Left ventricle myocardium inferior (tissue), 1 donor: ENCODE results near the gene REEP1. TPM values are rescaled to one million over a fixed set of nuclear protein-coding genes. Genes with fewer than 3 reads are reported as not detected.
"Not testable (repeated sequence)": the region's sequence is repeated elsewhere in the genome, so short reads cannot be mapped to it uniquely, and the experiment has no call there.

Source experiments
- DNase-seq: peaks from one replicate; pipeline ENCODE4 v3.0.0-alpha.2; 2020
- H3K27ac ChIP-seq: fragments of 200-600 bp; replicated peaks from 2 replicates; pipeline ENCODE4 v1.8.0; 2021
- H3K27me3 ChIP-seq: fragments of 200-600 bp; 2 replicates; pipeline ENCODE4 v1.8.0; 2021; ENCODE audit warnings: low read depth
- H3K36me3 ChIP-seq: fragments of 200-600 bp; 2 replicates; pipeline ENCODE4 v1.8.0; 2021
- H3K4me1 ChIP-seq: fragments of 200-600 bp; 2 replicates; pipeline ENCODE4 v1.8.0; 2021
- H3K4me3 ChIP-seq: fragments of 200-600 bp; 2 replicates; pipeline ENCODE4 v1.8.0; 2021; ENCODE audit warnings: mild to moderate bottlenecking, moderate library complexity
- H3K9me3 ChIP-seq: fragments of 200-600 bp; replicated peaks from 2 replicates; pipeline ENCODE4 v1.8.0; 2021
- intact Hi-C: fragments of 100-400 bp; cut with micrococcal nuclease; formaldehyde crosslinking; loops from one replicate; pipeline ENCODE4 v1.11.0; 2022
- total RNA-seq: library from RNA; stranded (reverse); fragmentation: NEBNext Ultra II Directional; extraction: Animal tissue kit (Norgen Biotek cat#: 25700); gene quantifications from one replicate; pipeline ENCODE4 v1.2.1, GENCODE V29; 2021
- TF ChIP-seq, protein P1 (sequence below): fragments of 200-600 bp; IDR thresholded peaks from 2 replicates; pipeline ENCODE4 v1.8.0; 2021; ENCODE audit warnings: antibody characterized with exemption, mild to moderate bottlenecking, borderline replicate concordance
- donor health status: DM: no; HTN: yes; CAD: no; lungs with severe emphysema.

REEP1 gene
- total RNA-seq, 1 donor from 2014 or later = 30.2 TPM

DNA sequence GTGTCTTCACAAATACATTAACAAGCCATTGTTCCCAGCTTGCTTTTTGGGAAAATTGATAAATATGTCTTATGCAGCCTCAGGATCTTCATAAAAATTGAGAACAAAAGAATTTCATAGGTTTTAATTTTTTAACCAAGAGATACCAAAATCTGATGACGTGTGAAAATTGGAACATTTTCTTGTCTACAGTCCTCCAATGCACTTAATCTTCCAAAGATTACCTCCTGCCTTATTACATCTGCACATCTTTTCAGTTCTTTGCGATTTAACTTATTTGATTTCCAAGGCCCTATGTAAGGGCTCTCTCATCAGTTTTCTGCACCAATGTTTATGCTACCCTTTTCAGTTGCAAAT is 135.1 kb downstream of the REEP1 start:
- Histone ChIP-seq H3K27ac (peak overlapping the region; percentile 65), H3K27me3 (no peaks in the 10 kb centered on the region), H3K36me3 (peaks cover 16% of the 10 kb centered on the region), H3K9me3 (no peaks in the 10 kb centered on the region), H3K4me1 (peaks cover 70% of the 10 kb centered on the region), H3K4me3 (peak overlapping the region; percentile 3)
- intact Hi-C loops = no loop called here
- DNase-seq = no peak
- TF ChIP-seq, protein P1, sequence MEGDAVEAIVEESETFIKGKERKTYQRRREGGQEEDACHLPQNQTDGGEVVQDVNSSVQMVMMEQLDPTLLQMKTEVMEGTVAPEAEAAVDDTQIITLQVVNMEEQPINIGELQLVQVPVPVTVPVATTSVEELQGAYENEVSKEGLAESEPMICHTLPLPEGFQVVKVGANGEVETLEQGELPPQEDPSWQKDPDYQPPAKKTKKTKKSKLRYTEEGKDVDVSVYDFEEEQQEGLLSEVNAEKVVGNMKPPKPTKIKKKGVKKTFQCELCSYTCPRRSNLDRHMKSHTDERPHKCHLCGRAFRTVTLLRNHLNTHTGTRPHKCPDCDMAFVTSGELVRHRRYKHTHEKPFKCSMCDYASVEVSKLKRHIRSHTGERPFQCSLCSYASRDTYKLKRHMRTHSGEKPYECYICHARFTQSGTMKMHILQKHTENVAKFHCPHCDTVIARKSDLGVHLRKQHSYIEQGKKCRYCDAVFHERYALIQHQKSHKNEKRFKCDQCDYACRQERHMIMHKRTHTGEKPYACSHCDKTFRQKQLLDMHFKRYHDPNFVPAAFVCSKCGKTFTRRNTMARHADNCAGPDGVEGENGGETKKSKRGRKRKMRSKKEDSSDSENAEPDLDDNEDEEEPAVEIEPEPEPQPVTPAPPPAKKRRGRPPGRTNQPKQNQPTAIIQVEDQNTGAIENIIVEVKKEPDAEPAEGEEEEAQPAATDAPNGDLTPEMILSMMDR = no peak

DNA sequence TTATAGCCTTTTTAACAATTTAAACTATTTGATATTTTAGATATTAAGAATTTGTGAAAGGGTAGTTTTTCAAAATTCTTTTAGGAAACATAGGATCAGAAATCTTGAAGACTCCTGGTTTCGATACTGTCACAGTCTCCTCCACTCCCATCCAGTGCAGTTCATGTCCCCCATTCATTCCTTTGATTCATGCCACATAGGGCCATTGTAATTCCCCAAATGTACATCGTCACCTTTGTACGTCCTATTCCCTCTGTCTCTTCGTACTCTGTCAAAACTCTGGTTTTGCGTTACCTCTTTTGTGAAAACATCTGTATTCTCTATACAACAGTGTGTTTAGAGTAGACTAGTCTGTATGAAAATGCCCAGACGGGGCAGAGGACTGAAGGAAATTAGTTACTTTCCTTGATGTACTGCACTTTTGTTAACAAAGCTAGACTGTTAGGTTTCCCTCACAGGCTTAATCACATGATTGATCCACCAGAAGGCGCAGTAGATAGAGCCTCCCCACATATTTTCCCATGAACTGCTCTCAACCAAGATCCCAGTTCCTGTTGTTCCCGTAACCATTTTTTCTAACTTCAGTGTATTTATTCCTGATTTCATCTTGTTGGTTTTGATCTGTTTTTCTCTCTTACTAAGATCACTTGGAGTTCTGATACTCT is 135.6 kb downstream of the REEP1 start:
- peaks cover 70% of the 10 kb centered on the region for H3K4me1 ChIP-seq
- intact Hi-C loops = no loop called here
- TF ChIP-seq, protein P1 = peak; percentile 38
- peak overlapping the region; percentile 3 for H3K4me3 ChIP-seq
- no peaks in the 10 kb centered on the region for H3K9me3 ChIP-seq
- DNase-seq = no peak
- peak overlapping the region; percentile 65 for H3K27ac ChIP-seq
- no peaks in the 10 kb centered on the region for H3K27me3 ChIP-seq
- H3K36me3 ChIP-seq = peaks cover 11% of the 10 kb centered on the region

DNA sequence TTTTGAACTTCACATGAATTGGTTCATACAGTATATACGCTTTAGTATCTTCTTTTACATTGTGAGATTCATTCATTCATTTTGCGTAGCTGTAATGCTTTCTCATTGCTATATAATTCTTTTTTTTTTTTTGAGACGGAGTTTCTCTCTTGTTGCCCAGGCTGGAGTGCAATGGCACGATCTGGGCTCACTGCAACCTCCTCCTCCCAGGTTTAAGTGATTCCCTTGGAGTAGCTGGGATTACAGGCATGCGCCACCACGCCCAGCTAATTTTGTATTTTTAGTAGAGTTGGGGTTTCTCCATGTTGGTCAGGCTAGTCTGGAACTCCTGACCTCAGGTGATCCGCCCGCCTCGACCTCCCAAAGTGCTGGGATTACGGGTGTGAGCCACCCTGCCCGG is 136.9 kb downstream of the REEP1 start:
- Histone ChIP-seq H3K4me1 (peaks cover 78% of the 10 kb centered on the region), H3K4me3 (peak overlapping the region; percentile 85), H3K27ac (peak overlapping the region; percentile 95)
- H3K36me3 ChIP-seq, intact Hi-C loops, DNase-seq, H3K27me3 ChIP-seq, H3K9me3 ChIP-seq: not testable (repeated sequence)

DNA sequence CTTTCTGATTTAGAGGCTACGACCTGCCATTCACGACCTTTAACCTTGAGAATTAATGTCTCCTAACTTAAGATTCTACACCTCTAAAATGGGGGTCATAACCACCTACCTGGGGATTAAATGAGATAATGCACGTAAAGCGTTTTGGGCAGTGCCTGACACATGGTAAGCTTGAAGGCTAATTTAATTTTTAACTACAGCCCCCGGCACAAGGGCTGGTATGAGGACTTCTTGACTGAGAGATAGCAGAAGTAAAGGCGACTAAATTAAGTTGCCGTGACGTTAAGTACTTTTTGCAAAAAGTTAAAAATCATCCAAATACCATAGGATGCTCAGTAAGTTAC is 137.6 kb downstream of the REEP1 start:
- Histone ChIP-seq H3K9me3 (no peaks in the 10 kb centered on the region), H3K4me1 (peaks cover 75% of the 10 kb centered on the region), H3K27me3 (no peaks in the 10 kb centered on the region), H3K27ac (peak overlapping the region; percentile 95), H3K36me3 (no peaks in the 10 kb centered on the region), H3K4me3 (peak overlapping the region; percentile 85)
- TF ChIP-seq, protein P1 = no peak
- intact Hi-C loops = no loop called here
- no peak for DNase-seq

DNA sequence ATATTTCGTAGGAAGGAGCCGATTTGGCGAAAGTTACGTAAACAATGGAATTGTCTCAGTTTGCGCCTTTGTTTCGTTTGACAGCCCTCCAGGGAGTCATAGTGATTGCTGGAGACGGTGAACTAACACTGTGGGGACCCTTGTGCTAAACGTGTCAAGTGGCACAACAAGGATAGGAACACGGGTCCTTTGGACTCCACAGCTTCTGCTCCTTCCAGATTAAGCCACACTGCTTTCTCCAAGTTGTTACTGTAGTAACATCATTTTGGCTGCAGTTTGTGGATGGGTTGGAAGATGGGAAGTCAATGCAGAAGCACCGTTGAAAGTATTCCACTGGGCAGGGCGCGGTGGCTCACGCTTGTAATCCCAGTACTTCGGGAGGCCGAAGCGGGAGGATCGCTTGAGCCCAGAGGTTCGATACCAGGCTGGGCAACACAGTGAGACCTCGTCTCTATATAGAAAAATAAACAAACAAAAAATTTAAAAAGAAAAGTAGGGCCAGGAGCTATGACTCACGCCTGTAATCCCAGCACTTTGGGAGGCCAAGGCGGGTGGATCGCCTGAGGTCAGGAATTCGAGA is 141.5 kb downstream of the REEP1 start:
- Histone ChIP-seq H3K27ac (peak overlapping the region; percentile 100), H3K4me3 (peak overlapping the region; percentile 97), H3K36me3 (no peaks in the 10 kb centered on the region), H3K4me1 (peaks cover 74% of the 10 kb centered on the region), H3K27me3 (no peaks in the 10 kb centered on the region), H3K9me3 (no peaks in the 10 kb centered on the region)
- intact Hi-C loops = no loop called here
- DNase-seq = no peak
- TF ChIP-seq, protein P1 = no peak

DNA sequence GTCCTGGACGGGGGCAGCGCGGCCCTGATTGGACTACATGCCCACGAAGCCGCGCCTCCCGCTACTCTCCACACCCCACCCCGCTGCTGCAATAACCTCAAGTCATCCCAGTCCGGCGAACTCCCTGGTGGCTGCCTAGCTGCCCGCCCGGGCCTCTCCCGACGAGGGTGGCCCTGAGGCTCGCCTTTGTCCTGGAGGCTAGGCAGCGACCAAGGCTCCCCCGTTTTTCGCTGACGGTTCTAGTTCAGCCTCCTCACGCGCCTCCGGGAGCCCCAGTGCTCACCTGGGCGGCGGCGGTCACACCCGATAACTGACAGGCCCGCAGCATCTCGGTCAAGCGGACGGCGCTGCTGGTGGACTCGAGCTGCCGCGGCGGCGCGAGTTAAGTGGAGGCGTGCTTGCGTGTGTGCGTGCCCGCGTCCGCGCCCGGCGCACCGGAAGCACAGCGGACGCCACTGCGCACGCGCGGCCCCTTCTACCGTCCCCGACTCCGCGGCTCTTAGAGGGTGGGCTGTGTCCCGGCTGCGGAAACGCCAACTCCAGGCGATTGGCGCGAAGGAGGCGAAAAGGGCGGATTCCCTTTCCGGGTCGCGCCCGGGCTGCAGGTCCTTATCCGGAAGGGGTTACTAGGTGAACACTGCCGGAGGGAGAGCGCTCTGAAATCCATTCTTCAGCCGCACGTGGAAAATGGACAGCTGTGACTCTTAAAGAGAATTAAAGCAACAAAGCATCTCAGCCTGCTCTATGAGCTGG is 142.2 kb downstream of the REEP1 start, which contains the start of gene IMMT:
Gene IMMT, minus strand, starts transcription at position 408 of the 753 bp plus-strand sequence. Its CDS starts 80 bp downstream, at position 328.
- Histone ChIP-seq H3K27me3 (no peaks in the 10 kb centered on the region), H3K4me1 (peaks cover 74% of the 10 kb centered on the region), H3K36me3 (no peaks in the 10 kb centered on the region), H3K9me3 (no peaks in the 10 kb centered on the region), H3K4me3 (peak within 1 kb of the TSS; percentile 97), H3K27ac (peak within 1 kb of the TSS; percentile 100)
- DNase-seq = peak; percentile 97
- intact Hi-C loops = no loop called here
- TF ChIP-seq, protein P1 = no peak
